Fibroblast of skin of right biceps (primary cell): ENCODE results near the gene ZDHHC18.

Experiments used
- DNase-seq: peaks from one replicate; pipeline ENCODE4 v3.0.0-alpha.2; 2013

ZDHHC18 gene

GRCh38 chr1:26900815-26901511 lies 74.5 kb downstream of the ZDHHC18 start:
- no peak for DNase-seq
